ENCODE data around the gene ZNF764. TPM values are rescaled to one million over a fixed set of nuclear protein-coding genes. Genes with fewer than 3 reads are reported as not detected.

ZNF764 gene
- total and polyA plus RNA-seq, 2 experiments from 2014 or later, result 5.6 to 12.9 TPM

- no peaks in the 10 kb centered on the region for H3K9me2 ChIP-seq (ENCODE audit: insufficient read depth)
- H3F3A ChIP-seq (replicated peaks; ENCODE audit: low read depth), result 0 out of 2 replicates have a peak, but pooled peaks cover 4% of the 10 kb centered on the region
- peaks cover 3% of the 10 kb centered on the region; the same call in 1 of the 2 replicates for H3K4me1 ChIP-seq (ENCODE audit: insufficient read depth)
- H3K36me3 ChIP-seq (ENCODE audit: insufficient read depth), result no peaks in the 10 kb centered on the region; the same call in 1 of the 2 replicates
- H2AFZ ChIP-seq, result no peak overlapping the region
- Mint-ChIP-seq H3K9me3 (peaks cover 2% of the 10 kb centered on the region; the same call in 1 of the 3 replicates), H3K27ac (no peak overlapping the region), H3K36me3 (ENCODE audit: low read depth) (peaks cover 68% of the 10 kb centered on the region), H3K27me3 (ENCODE audit: insufficient read depth, low read depth, poor library complexity) (peaks cover 7% of the 10 kb centered on the region), H3K4me1 (no peaks in the 10 kb centered on the region; the same call in 2 of the 3 replicates), H3K4me3 (no peak overlapping the region)
- no peaks in the 10 kb centered on the region for H3K27me3 ChIP-seq (ENCODE audit: insufficient read depth)
- H3K79me2 ChIP-seq (replicated peaks; ENCODE audit: insufficient read depth), result peaks cover 33% of the 10 kb centered on the region
- TF ChIP-seq CTCF (conservative IDR thresholded peaks at IDR 0.05; ENCODE audit: low read depth in 2 of 2), result no peak
- TF ChIP-seq EZH2phosphoT487 (IDR thresholded peaks at IDR 0.05; ENCODE audit: unreplicated experiment), result no peak
- no peak overlapping the region for H3K4me3 ChIP-seq
- DNase-seq (ENCODE audit: low spot score) (no peak), ATAC-seq (no peak)
- H4K20me1 ChIP-seq (replicated peaks; ENCODE audit: insufficient read depth), result peaks cover 7% of the 10 kb centered on the region; the same call in 1 of the 2 replicates
- H3K4me2 ChIP-seq, result no peak overlapping the region
- H3K27ac ChIP-seq (ENCODE audit: low read depth), result no peak overlapping the region
These were observed 24.6 kb upstream of the ZNF764 start for GRCh38 chr16:30582611-30583340.

DNA sequence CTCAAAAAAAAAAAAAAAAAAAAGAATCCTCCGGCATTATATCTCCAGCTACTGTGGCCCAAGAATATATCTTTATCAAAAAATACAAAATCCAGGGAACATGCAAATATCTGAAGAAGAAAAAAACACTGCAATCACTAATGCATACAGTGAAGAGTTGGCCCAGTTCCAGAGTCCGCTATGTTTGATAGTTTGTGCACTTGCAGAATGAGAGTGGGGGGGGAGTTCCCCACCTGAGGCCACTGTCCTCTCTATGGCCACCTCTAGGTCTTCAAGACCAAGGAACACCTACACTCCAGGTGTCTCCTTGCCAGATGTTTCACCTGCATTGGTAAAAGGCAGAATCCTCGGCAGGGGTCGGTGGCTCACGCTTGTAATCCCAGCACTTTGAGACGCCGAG is 23.3 kb upstream of the ZNF764 start:
- Mint-ChIP-seq H3K9me3 (peaks cover 2% of the 10 kb centered on the region; the same call in 1 of the 3 replicates), H3K4me1 (no peaks in the 10 kb centered on the region; the same call in 2 of the 3 replicates), H3K36me3 (ENCODE audit: low read depth) (peaks cover 57% of the 10 kb centered on the region), H3K27me3 (ENCODE audit: insufficient read depth, low read depth, poor library complexity) (peaks cover 7% of the 10 kb centered on the region), H3K27ac (no peak overlapping the region), H3K4me3 (no peak overlapping the region)
- Histone ChIP-seq H3K27ac (ENCODE audit: low read depth) (no peak overlapping the region), H3K9me2 (ENCODE audit: insufficient read depth) (no peaks in the 10 kb centered on the region), H3K4me2 (no peak overlapping the region), H3K4me1 (ENCODE audit: insufficient read depth) (peaks cover 3% of the 10 kb centered on the region; the same call in 1 of the 2 replicates), H3K79me2 (replicated peaks; ENCODE audit: insufficient read depth) (peaks cover 23% of the 10 kb centered on the region), H2AFZ (no peak overlapping the region), H3K36me3 (ENCODE audit: insufficient read depth) (no peaks in the 10 kb centered on the region), H3F3A (replicated peaks; ENCODE audit: low read depth) (0 out of 2 replicates have a peak, but pooled peaks cover 4% of the 10 kb centered on the region), H3K4me3 (no peak overlapping the region), H3K27me3 (ENCODE audit: insufficient read depth) (no peaks in the 10 kb centered on the region), H4K20me1 (replicated peaks; ENCODE audit: insufficient read depth) (peaks cover 7% of the 10 kb centered on the region; the same call in 1 of the 2 replicates)
- DNase-seq (ENCODE audit: low spot score), result no peak
- no peak for ATAC-seq
- TF ChIP-seq ZNF114 (CRISPR knock-in tag; IDR thresholded peaks at IDR 0.05) (no peak), JUNB (IDR thresholded peaks at IDR 0.05; ENCODE audit: unreplicated experiment) (no peak), EZH2 (IDR thresholded peaks at IDR 0.05; ENCODE audit: low read depth, unreplicated experiment) (no peak), POLR2AphosphoS5 (IDR thresholded peaks at IDR 0.05; ENCODE audit: low read depth) (no peak), EZH2phosphoT487 (IDR thresholded peaks at IDR 0.05; ENCODE audit: unreplicated experiment) (no peak), ZNF462 (CRISPR knock-in tag; IDR thresholded peaks at IDR 0.05) (no peak)
- TF ChIP-seq, protein P1, sequence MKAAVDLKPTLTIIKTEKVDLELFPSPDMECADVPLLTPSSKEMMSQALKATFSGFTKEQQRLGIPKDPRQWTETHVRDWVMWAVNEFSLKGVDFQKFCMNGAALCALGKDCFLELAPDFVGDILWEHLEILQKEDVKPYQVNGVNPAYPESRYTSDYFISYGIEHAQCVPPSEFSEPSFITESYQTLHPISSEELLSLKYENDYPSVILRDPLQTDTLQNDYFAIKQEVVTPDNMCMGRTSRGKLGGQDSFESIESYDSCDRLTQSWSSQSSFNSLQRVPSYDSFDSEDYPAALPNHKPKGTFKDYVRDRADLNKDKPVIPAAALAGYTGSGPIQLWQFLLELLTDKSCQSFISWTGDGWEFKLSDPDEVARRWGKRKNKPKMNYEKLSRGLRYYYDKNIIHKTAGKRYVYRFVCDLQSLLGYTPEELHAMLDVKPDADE (IDR thresholded peaks at IDR 0.05), result no peak

Measured in GM23338 (cell line).